ENCODE results near the gene ALLC. TPM values are rescaled to one million over a fixed set of nuclear protein-coding genes. Genes with fewer than 3 reads are reported as not detected.
"Not testable (repeated sequence)": the region's sequence is repeated elsewhere in the genome, so short reads cannot be mapped to it uniquely, and the experiment has no call there.

The ALLC gene
- total and polyA plus RNA-seq, 3 donors from 2014 or later, result 8.1 to 35.1 (median 18.5) TPM

DNA sequence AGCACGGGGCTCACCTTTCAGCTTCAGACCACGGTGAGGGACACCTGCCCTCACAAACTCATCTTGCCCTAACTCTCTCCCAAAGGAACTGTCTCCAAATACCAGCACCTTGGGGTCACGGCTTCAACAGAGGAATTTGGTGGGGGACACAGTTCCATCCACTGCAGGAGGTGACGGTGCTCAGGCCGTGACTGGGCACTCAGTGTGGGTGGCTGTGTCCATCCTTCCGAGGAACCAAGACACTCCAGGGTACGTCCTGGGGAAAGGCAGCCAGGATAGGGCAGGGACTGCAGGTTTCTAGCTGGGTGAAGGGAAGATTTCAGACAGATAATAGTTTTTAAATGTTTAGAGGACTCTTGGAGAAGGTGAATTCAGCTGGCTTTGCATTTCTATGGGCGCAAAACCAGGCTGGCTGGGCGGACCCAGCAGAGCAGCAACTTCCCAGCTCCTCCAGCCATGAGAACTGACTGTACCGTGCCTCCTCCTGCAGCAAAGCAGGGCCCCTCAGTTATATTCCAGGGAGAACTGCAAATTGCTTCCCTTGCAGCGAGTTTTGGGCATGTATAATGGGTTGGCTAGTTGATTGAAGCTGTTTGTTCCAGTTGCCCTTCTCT, 23.9 kb upstream of the ALLC start:
- TF ChIP-seq, protein P1, sequence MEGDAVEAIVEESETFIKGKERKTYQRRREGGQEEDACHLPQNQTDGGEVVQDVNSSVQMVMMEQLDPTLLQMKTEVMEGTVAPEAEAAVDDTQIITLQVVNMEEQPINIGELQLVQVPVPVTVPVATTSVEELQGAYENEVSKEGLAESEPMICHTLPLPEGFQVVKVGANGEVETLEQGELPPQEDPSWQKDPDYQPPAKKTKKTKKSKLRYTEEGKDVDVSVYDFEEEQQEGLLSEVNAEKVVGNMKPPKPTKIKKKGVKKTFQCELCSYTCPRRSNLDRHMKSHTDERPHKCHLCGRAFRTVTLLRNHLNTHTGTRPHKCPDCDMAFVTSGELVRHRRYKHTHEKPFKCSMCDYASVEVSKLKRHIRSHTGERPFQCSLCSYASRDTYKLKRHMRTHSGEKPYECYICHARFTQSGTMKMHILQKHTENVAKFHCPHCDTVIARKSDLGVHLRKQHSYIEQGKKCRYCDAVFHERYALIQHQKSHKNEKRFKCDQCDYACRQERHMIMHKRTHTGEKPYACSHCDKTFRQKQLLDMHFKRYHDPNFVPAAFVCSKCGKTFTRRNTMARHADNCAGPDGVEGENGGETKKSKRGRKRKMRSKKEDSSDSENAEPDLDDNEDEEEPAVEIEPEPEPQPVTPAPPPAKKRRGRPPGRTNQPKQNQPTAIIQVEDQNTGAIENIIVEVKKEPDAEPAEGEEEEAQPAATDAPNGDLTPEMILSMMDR (IDR thresholded peaks at IDR 0.05), result no peak
- TF ChIP-seq POLR2A (IDR thresholded peaks at IDR 0.05), result no peak
- H3K27ac ChIP-seq, result peak overlapping the region; percentile 10 to 66
- WGBS, 2 donors, result 69 to 72% methylated on average over 11 of the region's 11 CpGs
- H3K27me3 ChIP-seq, result no peaks in the 10 kb centered on the region
- intact Hi-C loops (cut with DNase I; ENCODE audit: low total_unique reads), result no loop called here
- peak; percentile 21 for DNase-seq
- H3K9me3 ChIP-seq, result no peaks in the 10 kb centered on the region
- H3K4me1 ChIP-seq, result peaks cover 33% of the 10 kb centered on the region
- no peak overlapping the region for H3K4me3 ChIP-seq
- no peaks in the 10 kb centered on the region for H3K36me3 ChIP-seq (ENCODE audit: low read depth, missing control alignments)

DNA sequence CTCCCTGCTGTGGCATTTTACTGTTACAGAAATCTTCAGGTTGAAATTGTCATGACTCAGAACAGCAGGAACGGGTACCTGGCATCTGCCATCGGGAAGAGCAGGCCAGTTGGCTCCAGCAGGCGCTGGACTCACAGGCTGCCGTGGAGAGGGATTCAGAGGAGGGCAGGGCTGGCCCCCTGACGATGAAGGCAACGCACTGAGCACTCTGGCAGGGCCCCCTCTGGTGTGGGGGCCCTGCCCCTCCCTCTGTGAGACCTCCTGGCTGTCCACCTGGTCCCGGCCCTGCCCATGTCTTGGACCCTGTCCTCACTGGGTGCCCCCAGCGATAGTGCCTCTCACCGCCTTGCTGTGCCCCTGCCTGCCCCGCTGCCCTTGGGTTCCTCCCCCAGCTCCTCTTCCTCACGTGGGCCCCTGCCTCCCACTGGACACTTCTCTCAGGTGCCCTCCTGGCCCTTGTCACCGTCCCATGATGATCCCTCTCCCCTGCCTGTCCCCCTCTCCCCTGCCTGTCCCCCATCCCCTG, 23.3 kb upstream of the ALLC start:
- 74 to 91% methylated on average over 7 to 12 of the region's 12 CpGs for WGBS, 2 donors
- H3K36me3 ChIP-seq (ENCODE audit: low read depth, missing control alignments), result no peaks in the 10 kb centered on the region
- TF ChIP-seq, protein P1 (IDR thresholded peaks at IDR 0.05), result no peak
- no peak for TF ChIP-seq POLR2A (IDR thresholded peaks at IDR 0.05)
- no peak overlapping the region for H3K4me3 ChIP-seq
- H3K27me3 ChIP-seq, result no peaks in the 10 kb centered on the region
- no peaks in the 10 kb centered on the region for H3K9me3 ChIP-seq
- H3K27ac ChIP-seq, result peak overlapping the region; percentile 10 to 56
- no peak for DNase-seq
- intact Hi-C loops (cut with DNase I; ENCODE audit: low total_unique reads), result no loop called here
- H3K4me1 ChIP-seq, result peaks cover 32% of the 10 kb centered on the region

DNA sequence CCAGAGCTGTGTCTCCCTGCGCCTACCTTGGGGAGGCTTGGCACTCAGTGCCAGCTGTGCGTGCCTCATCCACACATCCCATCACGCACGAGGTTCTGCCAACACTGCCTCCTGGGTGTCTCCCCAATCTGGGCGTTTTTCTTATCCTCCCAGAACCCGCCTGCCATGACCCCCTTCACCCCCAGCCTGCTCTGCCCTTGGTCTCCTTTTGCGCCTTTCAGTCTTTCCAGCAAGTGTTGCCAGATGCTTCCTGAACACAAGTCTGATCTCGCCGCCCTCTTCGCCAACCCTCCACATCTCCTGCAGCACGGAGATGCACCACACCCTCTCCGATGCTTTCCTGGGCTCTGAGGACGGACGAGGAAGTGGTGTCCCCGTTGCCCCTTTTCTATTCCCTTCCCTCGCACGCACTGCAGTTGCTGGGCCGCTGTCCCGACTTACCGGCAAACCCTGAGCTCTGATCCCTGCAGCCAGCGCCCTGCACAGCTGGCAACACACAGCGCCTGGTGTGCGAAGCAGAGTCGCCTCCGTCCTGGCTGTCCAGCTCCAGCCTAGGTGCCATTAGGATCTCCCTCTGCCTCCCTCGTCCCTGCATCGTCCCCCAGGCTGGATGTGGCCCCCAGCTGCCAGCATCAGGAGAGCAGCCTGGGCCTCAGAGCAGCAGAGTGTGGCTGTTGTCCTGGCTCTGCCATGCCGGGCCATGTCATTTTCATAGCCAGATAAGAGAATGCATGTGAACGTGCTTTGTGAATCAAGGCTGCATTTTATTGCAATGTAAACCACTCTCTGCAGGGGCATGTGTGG, 22.6 kb upstream of the ALLC start:
- Histone ChIP-seq H3K36me3 (ENCODE audit: low read depth, missing control alignments) (no peaks in the 10 kb centered on the region), H3K4me3 (no peak overlapping the region), H3K27me3 (no peaks in the 10 kb centered on the region), H3K9me3 (no peaks in the 10 kb centered on the region), H3K27ac (peak overlapping the region; percentile 33 to 59), H3K4me1 (peaks cover 26% of the 10 kb centered on the region)
- TF ChIP-seq, protein P1 (IDR thresholded peaks at IDR 0.05), result no peak
- no peak for TF ChIP-seq POLR2A (IDR thresholded peaks at IDR 0.05)
- peak; percentile 17 for DNase-seq
- intact Hi-C loops (cut with DNase I; ENCODE audit: low total_unique reads), result no loop called here
- WGBS, 2 donors, result 56 to 66% methylated on average over 19 to 29 of the region's 29 CpGs

DNA sequence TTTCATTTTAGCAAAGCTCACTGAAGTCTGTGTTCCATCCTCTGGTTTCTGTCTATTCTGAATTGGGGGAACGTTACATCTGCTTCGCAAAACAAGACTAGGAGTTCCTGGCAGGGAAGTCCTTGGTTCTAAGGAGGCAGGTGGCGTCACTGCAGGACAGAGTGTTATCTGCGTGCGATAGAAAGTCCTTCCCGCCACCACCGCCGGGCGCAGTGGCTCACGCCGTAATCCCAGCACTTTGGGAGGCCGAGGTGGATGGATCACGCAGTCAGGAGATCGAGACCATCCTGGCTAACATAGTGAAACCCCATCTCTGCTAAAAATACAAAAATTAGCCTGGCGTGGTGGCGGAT, 22.0 kb upstream of the ALLC start:
- H3K4me3 ChIP-seq; intact Hi-C loops (cut with DNase I; ENCODE audit: low total_unique reads); H3K9me3 ChIP-seq; H3K36me3 ChIP-seq (ENCODE audit: low read depth, missing control alignments); H3K27me3 ChIP-seq: not testable (repeated sequence)
- WGBS, 2 donors, result 62 to 71% methylated on average over 16 of the region's 16 CpGs
- DNase-seq, result peak; percentile 40
- Histone ChIP-seq H3K27ac (peak overlapping the region; percentile 33 to 59), H3K4me1 (peaks cover 20% of the 10 kb centered on the region)

DNA sequence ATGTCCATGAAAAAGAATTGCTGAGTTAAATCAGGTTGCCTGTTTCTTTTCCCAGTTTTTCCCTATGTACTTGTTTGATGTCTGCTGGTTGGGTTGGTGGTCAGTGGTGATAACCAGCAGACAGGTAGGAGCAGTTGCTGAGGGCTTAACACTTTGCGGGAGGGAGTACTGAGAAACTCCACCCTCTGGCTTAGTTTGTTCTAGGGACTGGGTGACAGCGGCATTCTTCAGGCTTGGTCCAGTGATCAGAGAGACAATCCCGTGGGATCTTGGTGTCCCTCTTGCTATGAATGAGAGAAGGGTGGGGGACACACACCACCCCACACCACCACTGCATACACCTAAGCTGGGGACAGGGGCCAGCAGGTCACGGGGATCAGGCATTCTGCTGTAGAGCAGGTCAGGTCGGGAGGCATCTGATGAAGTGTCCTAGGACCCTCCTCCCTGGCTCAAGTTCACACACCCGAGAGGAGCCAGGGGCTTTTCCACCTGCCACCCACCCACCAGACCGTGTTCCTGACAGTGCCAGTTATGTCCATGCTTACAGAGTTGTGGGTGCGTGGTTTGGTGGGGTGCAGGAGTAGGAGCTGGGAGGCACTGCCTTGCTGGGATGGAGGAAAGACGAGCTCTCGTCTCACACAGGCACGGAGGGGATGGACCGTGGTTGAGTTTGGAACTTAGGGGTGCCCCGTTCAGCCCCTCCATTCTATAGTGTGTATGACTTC, 21.3 kb upstream of the ALLC start:
- Histone ChIP-seq H3K27me3 (no peaks in the 10 kb centered on the region), H3K4me3 (no peak overlapping the region), H3K27ac (no peak overlapping the region), H3K36me3 (ENCODE audit: low read depth, missing control alignments) (no peaks in the 10 kb centered on the region), H3K9me3 (no peaks in the 10 kb centered on the region), H3K4me1 (peaks cover 12% of the 10 kb centered on the region)
- DNase-seq, result peak; percentile 6
- no peak for TF ChIP-seq POLR2A (IDR thresholded peaks at IDR 0.05)
- TF ChIP-seq, protein P1 (IDR thresholded peaks at IDR 0.05), result no peak
- 81 to 89% methylated on average over 9 to 13 of the region's 13 CpGs for WGBS, 2 donors
- intact Hi-C loops (cut with DNase I; ENCODE audit: low total_unique reads), result no loop called here

Data from testis (tissue), 3 donors.